Adipocyte (in vitro differentiated cells): ENCODE data around the gene SLC22A3.
"Not testable (repeated sequence)": the region's sequence is repeated elsewhere in the genome, so short reads cannot be mapped to it uniquely, and the experiment has no call there.

Experiments used
- DNase-seq: peaks from one replicate; pipeline ENCODE4 v3.0.0-alpha.2; 2015; ENCODE audit warnings: low read depth
- H3K27me3 ChIP-seq: replicated peaks from 2 replicates; pipeline ENCODE4 v1.7.0; 2013; ENCODE audit warnings: mild to moderate bottlenecking, low read length, moderate library complexity; ENCODE audit not compliant: control insufficient read depth, insufficient read depth
- H3K36me3 ChIP-seq: 2 replicates; pipeline ENCODE4 v1.7.0; 2013; ENCODE audit warnings: low read length, mild to moderate bottlenecking, moderate library complexity; ENCODE audit not compliant: control insufficient read depth, insufficient read depth, severe bottlenecking
- H3K4me1 ChIP-seq: 2 replicates; pipeline ENCODE4 v1.7.0; 2013; ENCODE audit warnings: mild to moderate bottlenecking, low read length, moderate library complexity; ENCODE audit not compliant: control insufficient read depth, insufficient read depth
- H3K4me3 ChIP-seq: 2 replicates; pipeline ENCODE4 v1.7.0; 2013; ENCODE audit warnings: mild to moderate bottlenecking, low read length, moderate library complexity
- H3K9ac ChIP-seq: 2 replicates; pipeline ENCODE4 v1.7.0; 2013; ENCODE audit warnings: mild to moderate bottlenecking, low read length, moderate library complexity
- H3K9me3 ChIP-seq: 2 replicates; pipeline ENCODE4 v1.7.0; 2013; ENCODE audit warnings: mild to moderate bottlenecking, low read length, moderate library complexity; ENCODE audit not compliant: control insufficient read depth

Gene SLC22A3

GRCh38 chr6:160348223-160349019 lies at the start of gene SLC22A3:
TSS of gene SLC22A3 (plus strand) at chr6:160348378. CDS start at chr6:160348420, 42 bp downstream.
- Histone ChIP-seq H3K4me1 (peaks cover 5% of the 10 kb centered on the region), H3K27me3 (no peaks in the 10 kb centered on the region), H3K9ac (peak within 1 kb of the TSS; percentile 85), H3K4me3 (peak within 1 kb of the TSS; percentile 87), H3K36me3 (no peaks in the 10 kb centered on the region), H3K9me3 (no peaks in the 10 kb centered on the region)
- DNase-seq = peak; percentile 40

GRCh38 chr6:160299559-160299958 lies 48.6 kb upstream of the SLC22A3 start:
- DNase-seq = no peak
- H3K27me3 ChIP-seq = peaks cover 3% of the 10 kb centered on the region
- H3K4me1 ChIP-seq = no peaks in the 10 kb centered on the region
- no peaks in the 10 kb centered on the region for H3K36me3 ChIP-seq
- no peaks in the 10 kb centered on the region for H3K9me3 ChIP-seq
- no peak overlapping the region for H3K4me3 ChIP-seq
- H3K9ac ChIP-seq = no peak overlapping the region

- Histone ChIP-seq H3K4me3 (no peak overlapping the region), H3K27me3 (peaks cover 3% of the 10 kb centered on the region), H3K9ac (no peak overlapping the region), H3K4me1 (no peaks in the 10 kb centered on the region), H3K36me3 (no peaks in the 10 kb centered on the region), H3K9me3 (no peaks in the 10 kb centered on the region)
- no peak for DNase-seq
Observed at GRCh38 chr6:160300076-160300695, 48.0 kb upstream of the SLC22A3 start.

GRCh38 chr6:160301339-160301738 lies 46.8 kb upstream of the SLC22A3 start:
- Histone ChIP-seq H3K4me3 (no peak overlapping the region), H3K36me3 (no peaks in the 10 kb centered on the region), H3K4me1 (no peaks in the 10 kb centered on the region), H3K9me3 (no peaks in the 10 kb centered on the region), H3K27me3 (peaks cover 3% of the 10 kb centered on the region), H3K9ac (no peak overlapping the region)
- no peak for DNase-seq

GRCh38 chr6:160302431-160303082 lies 45.6 kb upstream of the SLC22A3 start:
- H3K9ac ChIP-seq, H3K9me3 ChIP-seq, H3K36me3 ChIP-seq, DNase-seq, H3K4me1 ChIP-seq, H3K27me3 ChIP-seq, H3K4me3 ChIP-seq: not testable (repeated sequence)

GRCh38 chr6:160303806-160304205 lies 44.4 kb upstream of the SLC22A3 start:
- Histone ChIP-seq H3K9me3 (no peaks in the 10 kb centered on the region), H3K4me1 (no peaks in the 10 kb centered on the region), H3K4me3 (no peak overlapping the region), H3K36me3 (no peaks in the 10 kb centered on the region), H3K27me3 (no peaks in the 10 kb centered on the region), H3K9ac (no peak overlapping the region)
- no peak for DNase-seq

- Histone ChIP-seq H3K4me3 (no peak overlapping the region), H3K36me3 (no peaks in the 10 kb centered on the region), H3K4me1 (no peaks in the 10 kb centered on the region), H3K27me3 (no peaks in the 10 kb centered on the region), H3K9me3 (peaks cover 14% of the 10 kb centered on the region), H3K9ac (no peak overlapping the region)
- DNase-seq = no peak
Observed at GRCh38 chr6:160305926-160306713, 42.1 kb upstream of the SLC22A3 start.

GRCh38 chr6:160309718-160310117 lies 38.5 kb upstream of the SLC22A3 start:
- H3K4me3 ChIP-seq = no peak overlapping the region
- no peaks in the 10 kb centered on the region for H3K27me3 ChIP-seq
- H3K36me3 ChIP-seq = no peaks in the 10 kb centered on the region
- H3K9ac ChIP-seq = no peak overlapping the region
- DNase-seq = no peak
- H3K9me3 ChIP-seq = peaks cover 35% of the 10 kb centered on the region
- no peaks in the 10 kb centered on the region for H3K4me1 ChIP-seq

GRCh38 chr6:160312900-160313299 lies 35.3 kb upstream of the SLC22A3 start:
- H3K9me3 ChIP-seq = peaks cover 35% of the 10 kb centered on the region
- DNase-seq = no peak
- H3K9ac ChIP-seq = no peak overlapping the region
- no peaks in the 10 kb centered on the region for H3K27me3 ChIP-seq
- no peaks in the 10 kb centered on the region for H3K4me1 ChIP-seq
- no peak overlapping the region for H3K4me3 ChIP-seq
- H3K36me3 ChIP-seq = no peaks in the 10 kb centered on the region

GRCh38 chr6:160315310-160315709 lies 32.9 kb upstream of the SLC22A3 start:
- H3K27me3 ChIP-seq = no peaks in the 10 kb centered on the region
- DNase-seq = no peak
- no peak overlapping the region for H3K4me3 ChIP-seq
- H3K4me1 ChIP-seq = no peaks in the 10 kb centered on the region
- H3K9ac ChIP-seq = no peak overlapping the region
- H3K9me3 ChIP-seq = peaks cover 23% of the 10 kb centered on the region
- no peaks in the 10 kb centered on the region for H3K36me3 ChIP-seq

GRCh38 chr6:160316261-160316660 lies 31.9 kb upstream of the SLC22A3 start:
- no peaks in the 10 kb centered on the region for H3K4me1 ChIP-seq
- H3K9ac ChIP-seq = no peak overlapping the region
- peaks cover 26% of the 10 kb centered on the region for H3K9me3 ChIP-seq
- no peaks in the 10 kb centered on the region for H3K36me3 ChIP-seq
- no peak for DNase-seq
- H3K27me3 ChIP-seq = no peaks in the 10 kb centered on the region
- H3K4me3 ChIP-seq = no peak overlapping the region
